Common myeloid progenitor, CD34-positive (primary cell): Measurements from ENCODE around the gene SEPTIN5. TPM values are rescaled to one million over a fixed set of nuclear protein-coding genes. Genes with fewer than 3 reads are reported as not detected.

Source experiments
- CTCF ChIA-PET: fragments of 350-600 bp; sonication (Branson Sonifier 250); formaldehyde crosslinking; loops from one replicate; lab custom pipeline; 2021; ENCODE audit warnings: antibody characterized with exemption; lab: Charles Lee
- POLR2A ChIA-PET: fragments of 350-600 bp; sonication (Branson Sonifier 250); formaldehyde crosslinking; loops from one replicate; lab custom pipeline; 2021; ENCODE audit warnings: antibody characterized with exemption; lab: Charles Lee
- DNase-seq, 3 donors: peaks; one replicate each; pipeline versions ENCODE4 v3.0.0 to v3.0.0-alpha.2; 2013
- H3K27ac ChIP-seq, 2 experiments: 1 replicate in 1 of 2; 2 replicates in 1 of 2; pipeline ENCODE4 v1.7.0; 2013; ENCODE audit warnings: inconsistent platforms in 2 of 2, low read length in 2 of 2, mild to moderate bottlenecking in 2 of 2, low read depth in 1 of 2, moderate library complexity in 1 of 2; ENCODE audit not compliant: severe bottlenecking in 2 of 2, insufficient read depth in 1 of 2, poor library complexity in 1 of 2
- H3K27me3 ChIP-seq, 5 experiments: replicated peaks in 2 of 5; 1 replicate in 3 of 5; 2 replicates in 2 of 5; pipeline versions ENCODE4 v1.6.1 to v1.7.0; 2013; ENCODE audit warnings: low read length in 4 of 5, mild to moderate bottlenecking in 2 of 5, moderate library complexity in 2 of 5, inconsistent platforms in 1 of 5; ENCODE audit not compliant: insufficient read depth in 5 of 5, control insufficient read depth in 4 of 5
- H3K36me3 ChIP-seq, 4 experiments: 1 replicate in 2 of 4; 2 replicates in 2 of 4; pipeline versions ENCODE4 v1.6.1 to v1.7.0; 2013; ENCODE audit warnings: low read length in 3 of 4, control low read depth in 1 of 4, mild to moderate bottlenecking in 1 of 4; ENCODE audit not compliant: control insufficient read depth in 4 of 4, insufficient read depth in 4 of 4
- H3K4me1 ChIP-seq, 4 experiments: 1 replicate in 3 of 4; 2 replicates in 1 of 4; pipeline versions ENCODE4 v1.6.1 to v1.7.1; 2013; ENCODE audit warnings: low read length in 3 of 4, mild to moderate bottlenecking in 3 of 4, control low read depth in 1 of 4, inconsistent platforms in 1 of 4, moderate library complexity in 1 of 4; ENCODE audit not compliant: control insufficient read depth in 4 of 4, insufficient read depth in 4 of 4; ENCODE audit errors: control extremely low read depth in 1 of 4
- H3K4me3 ChIP-seq, 7 experiments: 1 replicate in 4 of 7; 2 replicates in 3 of 7; pipeline versions ENCODE4 v1.5.1 to v1.7.0; 2013; ENCODE audit warnings: mild to moderate bottlenecking in 7 of 7, low read length in 6 of 7, moderate library complexity in 6 of 7, inconsistent platforms in 2 of 7, low read depth in 2 of 7, control low read depth in 1 of 7; ENCODE audit not compliant: insufficient read depth in 4 of 7, control insufficient read depth in 1 of 7; ENCODE audit errors: extremely low read depth in 1 of 7
- H3K9me3 ChIP-seq, 5 experiments: 1 replicate in 4 of 5; 2 replicates in 1 of 5; pipeline versions ENCODE4 v1.6.1 to v1.7.1; 2013; ENCODE audit warnings: low read length in 4 of 5, mild to moderate bottlenecking in 2 of 5, inconsistent platforms in 1 of 5, low read depth in 1 of 5, moderate library complexity in 1 of 5; ENCODE audit not compliant: control insufficient read depth in 4 of 5, insufficient read depth in 2 of 5; ENCODE audit errors: control extremely low read depth in 1 of 5
- WGBS: methylation state at CpG from one replicate; pipeline ENCODE4 v1.1.5; 2013; ENCODE audit not compliant: insufficient coverage; 5-methylcytosine and 5-hydroxymethylcytosine counted together
- polyA plus RNA-seq: library from polyadenylated mRNA; unstranded; fragments of 120-200 nt; gene quantifications from one replicate; pipeline ENCODE4 v1.2.1, GENCODE V29; 2013

Gene SEPTIN5
- 58.0 TPM for polyA plus RNA-seq

DNA sequence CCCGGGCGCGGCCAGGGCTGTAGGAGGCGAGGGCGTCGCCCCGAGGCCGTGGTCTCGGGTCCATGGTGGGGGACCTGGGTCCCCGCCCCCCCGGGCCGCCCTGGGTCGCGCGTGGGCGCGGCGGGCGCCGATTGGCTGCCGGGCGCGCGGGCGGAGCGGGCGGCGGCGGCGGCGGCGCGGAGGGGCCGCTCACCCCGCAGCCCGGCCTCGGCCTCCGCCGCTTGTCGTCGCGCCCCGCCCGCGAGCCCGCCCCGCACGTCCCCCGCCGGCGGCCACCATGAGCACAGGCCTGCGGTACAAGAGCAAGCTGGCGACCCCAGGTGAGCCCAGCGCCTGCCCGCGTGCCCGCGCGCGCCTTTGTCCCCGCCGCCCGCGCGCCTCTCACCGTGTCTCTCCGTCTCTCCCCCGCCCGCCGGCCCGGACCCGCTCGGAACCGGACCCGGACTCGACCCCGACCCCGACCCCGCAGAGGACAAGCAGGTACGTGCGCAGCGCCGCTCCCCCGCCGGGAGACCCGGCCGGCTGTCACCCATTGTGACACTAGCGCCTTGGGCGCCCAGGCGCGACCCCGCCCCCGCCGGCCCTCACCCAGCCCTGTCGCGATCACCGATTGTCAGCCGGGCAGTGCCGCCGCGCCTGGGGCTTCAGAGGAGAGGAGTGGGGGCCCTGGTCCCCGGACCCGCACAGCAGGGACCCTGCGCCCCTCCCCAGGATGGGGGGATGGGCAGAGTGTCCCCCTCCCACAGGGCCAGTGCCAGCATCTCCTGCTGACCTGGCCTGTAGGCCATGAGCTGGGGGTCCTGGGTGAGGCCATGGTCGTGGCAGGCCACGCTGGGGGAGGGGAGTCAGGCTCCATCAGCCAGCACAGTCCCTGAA, at the start of gene SEPTIN5:
TSS of gene SEPTIN5 (plus strand) at position 192 of the 876 bp plus-strand sequence. CDS start at position 278, 86 bp downstream.
- Histone ChIP-seq H3K9me3 (no peaks in the 10 kb centered on the region), H3K36me3 (no peaks in the 10 kb centered on the region), H3K27me3 (peaks cover 0 to 24% (median 0%) of the 10 kb centered on the region in 5 experiments), H3K4me1 (peaks cover 0 to 41% (median 29%) of the 10 kb centered on the region in 4 experiments), H3K4me3 (peak within 1 kb of the TSS; percentile 42 to 76 (median 58)), H3K27ac (no peak within 1 kb of the TSS)
- CTCF ChIA-PET, result interaction anchor here (1.1 to 2.9 kb wide), 2 partner anchors 9 to 83 kb away, joined by 3 to 16 read pairs; partner anchors contain the start of gene GP1BB
- POLR2A ChIA-PET, result no interaction called here
- WGBS, result under 1% methylated on average over 89 of the region's 106 CpGs
- peak in 1 of 3 donors; percentile 26 for DNase-seq

DNA sequence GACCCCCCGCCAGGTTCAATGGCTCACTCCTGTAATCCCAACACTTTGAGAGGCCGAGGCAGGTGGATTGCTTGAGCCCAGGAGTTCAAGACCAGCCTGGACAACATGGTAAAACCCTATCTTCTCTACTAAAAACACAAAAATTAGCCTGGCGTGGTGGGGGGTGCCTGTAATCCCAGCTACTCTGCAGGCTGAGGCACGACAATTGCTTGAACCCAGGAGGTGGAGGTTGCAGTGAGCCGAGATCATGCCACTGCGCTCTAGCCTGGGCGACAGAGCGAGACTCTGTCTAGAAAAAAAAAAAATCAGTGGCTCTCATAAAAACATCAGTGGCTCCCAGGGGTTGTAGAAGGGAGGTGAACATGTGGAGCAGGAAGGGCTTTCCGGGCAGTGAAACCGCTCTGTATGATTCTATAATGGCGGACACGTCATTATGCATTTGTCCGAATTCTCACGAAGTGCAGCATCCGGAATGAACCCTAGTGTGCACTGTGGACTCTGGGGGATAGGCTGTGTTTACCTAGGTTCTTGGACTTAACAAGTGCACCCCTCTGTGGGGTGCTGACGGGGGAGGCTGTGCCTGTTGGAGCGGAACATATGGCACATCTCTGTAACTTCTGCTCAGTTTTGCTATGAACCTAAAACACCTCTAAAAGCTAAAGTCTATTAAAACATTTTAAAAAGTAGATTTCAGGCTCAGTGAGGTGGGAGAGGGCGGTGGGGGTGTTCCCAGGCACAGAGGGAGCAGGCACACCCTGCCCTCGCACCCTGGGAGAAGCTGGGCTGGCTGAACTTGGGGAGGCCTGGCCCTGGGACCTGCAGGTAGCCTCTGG, 49.1 kb upstream of the SEPTIN5 start:
- WGBS, result 96% methylated on average over 16 of the region's 19 CpGs
- Histone ChIP-seq H3K4me1 (peaks cover 0 to 14% (median 7%) of the 10 kb centered on the region in 4 experiments), H3K27ac (no peak overlapping the region), H3K36me3 (no peaks in the 10 kb centered on the region), H3K27me3 (no peaks in the 10 kb centered on the region), H3K9me3 (no peaks in the 10 kb centered on the region), H3K4me3 (no peak overlapping the region)
- POLR2A ChIA-PET, result no interaction called here
- DNase-seq, result no peak
- CTCF ChIA-PET, result interaction anchor here (1.1 kb wide), 2 partner anchors 20 to 32 kb away, joined by 3 read pairs; no protein-coding TSS in a partner anchor

DNA sequence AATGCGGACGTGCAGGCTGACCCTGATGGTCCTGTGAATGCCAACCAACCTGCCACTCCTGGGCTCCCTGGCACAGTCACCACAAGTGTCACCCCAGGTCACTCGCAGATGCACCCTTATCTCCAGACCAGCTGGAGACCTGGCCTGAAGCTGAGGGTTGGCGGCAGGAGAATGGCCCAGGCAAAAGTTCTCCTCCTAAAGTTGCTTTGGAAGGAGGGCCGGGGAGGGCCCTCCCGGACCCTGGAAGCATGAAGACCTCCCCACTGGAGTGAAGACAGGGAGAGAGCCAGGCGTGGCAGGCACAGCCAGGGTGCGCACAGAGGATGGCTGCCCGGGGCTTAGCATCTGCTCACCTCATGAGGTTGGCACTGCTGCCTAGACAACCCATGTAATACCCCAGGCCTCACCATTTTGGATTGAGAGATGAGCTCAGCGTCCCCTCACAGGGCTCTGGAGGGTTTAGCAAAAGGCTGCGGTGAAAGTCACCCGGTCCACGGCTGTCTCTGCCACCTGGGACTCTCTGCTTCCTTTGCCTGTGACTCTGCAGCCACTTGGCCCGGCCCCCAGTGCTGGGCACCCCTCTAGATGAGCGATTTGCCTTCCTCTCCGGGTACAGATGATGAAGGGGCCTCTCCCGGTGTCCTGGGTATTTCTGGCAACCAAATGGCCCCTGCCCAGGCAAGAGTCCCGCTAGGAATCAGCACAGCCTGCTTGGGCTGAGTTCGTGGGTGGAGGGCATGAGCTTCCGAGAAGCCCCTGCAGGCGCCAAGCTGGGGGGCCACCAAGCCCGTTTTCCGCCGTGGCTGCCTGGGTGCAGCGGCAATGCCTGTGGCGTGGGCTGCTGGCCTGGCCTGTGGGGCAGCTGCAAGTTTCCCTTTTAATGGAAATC, 48.3 kb upstream of the SEPTIN5 start:
- Histone ChIP-seq H3K27me3 (no peaks in the 10 kb centered on the region), H3K4me1 (peaks cover 0 to 12% (median 7%) of the 10 kb centered on the region in 4 experiments), H3K27ac (no peak overlapping the region), H3K36me3 (no peaks in the 10 kb centered on the region), H3K9me3 (no peaks in the 10 kb centered on the region), H3K4me3 (no peak overlapping the region)
- no peak for DNase-seq
- 94% methylated on average over 23 of the region's 26 CpGs for WGBS
- CTCF ChIA-PET, result interaction anchor here (1.1 to 1.4 kb wide), 2 partner anchors 14 to 19 kb away, joined by 3 to 4 read pairs; no protein-coding TSS in a partner anchor
- POLR2A ChIA-PET, result no interaction called here

DNA sequence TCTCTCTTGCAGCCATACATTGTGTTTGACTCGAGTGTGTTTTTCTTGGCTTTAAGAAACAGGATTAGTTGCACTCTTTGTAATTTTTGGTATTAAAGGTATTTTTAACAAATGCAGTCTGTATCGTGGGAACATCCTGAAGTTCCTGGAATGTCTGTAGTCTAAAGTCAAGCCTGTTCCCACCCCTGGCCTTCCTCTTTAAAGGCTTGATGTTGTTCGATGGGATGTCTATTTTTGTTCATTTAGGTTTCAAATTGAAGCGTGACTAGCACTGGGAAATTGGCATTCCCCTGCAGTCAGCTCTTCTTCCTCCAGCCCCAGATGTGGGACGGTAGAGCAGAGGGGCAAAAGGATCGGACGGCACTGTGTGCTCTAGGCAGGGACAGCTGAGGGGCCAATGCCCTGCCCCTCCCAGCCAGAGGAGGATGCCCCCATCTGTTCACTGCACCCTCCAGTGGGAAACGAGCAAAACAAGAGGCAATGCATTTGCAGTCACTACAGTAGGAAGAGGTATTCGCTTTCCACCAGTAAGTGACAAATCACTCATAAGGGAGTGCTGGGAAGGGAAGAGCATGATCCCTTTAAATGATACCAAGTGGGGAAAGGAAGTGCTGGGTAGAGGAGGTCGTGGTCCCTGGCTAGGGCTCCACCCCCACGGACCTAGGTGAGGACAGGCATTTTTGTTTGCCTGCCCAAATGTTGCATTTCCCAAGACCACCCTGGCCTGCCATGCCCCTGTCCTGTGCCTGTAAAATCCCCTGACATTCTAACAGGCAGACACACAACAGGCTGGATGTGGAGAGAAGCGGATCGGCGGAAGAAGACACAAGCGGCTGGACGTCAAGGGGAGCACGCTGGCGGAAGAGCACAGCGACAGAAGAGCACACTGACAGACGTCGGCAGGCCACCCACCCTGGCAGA, 47.4 kb upstream of the SEPTIN5 start:
- WGBS, result 99% methylated on average over 12 of the region's 21 CpGs
- H3K27ac ChIP-seq, result no peak overlapping the region
- H3K36me3 ChIP-seq, result no peaks in the 10 kb centered on the region
- H3K9me3 ChIP-seq, result peaks cover 0 to 7% (median 0%) of the 10 kb centered on the region in 5 experiments
- H3K4me1 ChIP-seq, result peaks cover 0 to 11% (median 7%) of the 10 kb centered on the region in 4 experiments
- H3K27me3 ChIP-seq, result no peaks in the 10 kb centered on the region
- ChIA-PET POLR2A (no interaction called here), CTCF (interaction anchor here (1.4 to 2.8 kb wide), 2 partner anchors 13 to 22 kb away, joined by 4 to 8 read pairs; no protein-coding TSS in a partner anchor)
- no peak overlapping the region for H3K4me3 ChIP-seq
- DNase-seq, result no peak

DNA sequence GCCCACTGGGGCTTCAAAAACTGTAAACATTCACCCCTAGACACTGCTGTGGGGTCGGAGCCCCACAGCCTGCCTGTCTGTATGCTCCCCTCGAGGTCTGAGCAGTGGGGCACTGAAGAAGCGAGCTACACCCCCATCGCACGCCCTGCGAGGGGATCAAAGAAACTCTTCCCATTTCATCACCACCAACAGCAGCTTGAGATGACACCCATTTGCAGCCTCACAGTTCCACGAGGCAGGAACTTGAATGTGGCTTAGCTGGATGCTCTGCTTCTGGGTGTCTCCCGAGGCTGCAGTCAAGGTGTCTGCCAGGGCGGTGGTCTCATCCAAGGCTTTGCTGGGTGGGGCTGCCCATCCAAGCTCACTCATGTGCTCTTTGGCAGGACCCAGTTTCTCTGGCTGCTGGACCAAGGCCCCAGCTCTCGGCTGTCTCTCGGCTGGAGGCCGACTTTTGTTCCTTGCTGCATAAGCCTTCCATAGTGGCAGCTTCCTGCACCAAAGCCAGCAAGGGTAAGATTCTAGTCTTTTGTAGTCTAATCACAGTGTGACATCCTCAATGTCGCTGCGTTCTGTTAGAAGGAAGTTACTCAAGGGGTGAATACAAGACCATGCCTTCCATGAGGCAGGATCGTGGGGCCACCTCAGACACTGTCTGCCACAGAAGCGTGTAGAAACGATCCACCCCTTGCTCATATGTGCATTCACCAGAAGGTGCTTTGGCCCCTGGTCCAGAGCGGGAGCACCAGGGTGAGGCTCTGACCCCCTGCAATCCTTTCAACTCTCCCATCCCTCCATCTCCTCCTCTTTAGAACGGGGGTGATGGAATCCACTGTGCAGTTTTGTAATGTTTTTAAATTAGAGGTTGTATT, 46.2 kb upstream of the SEPTIN5 start:
- WGBS, result 94% methylated on average over 10 of the region's 19 CpGs
- no peak for DNase-seq
- CTCF ChIA-PET, result interaction anchor here (2.8 kb wide), 1 partner anchor 21 kb away, joined by 8 read pairs; no protein-coding TSS in a partner anchor
- Histone ChIP-seq H3K27ac (no peak overlapping the region), H3K4me1 (peaks cover 0 to 11% (median 6%) of the 10 kb centered on the region in 4 experiments), H3K4me3 (no peak overlapping the region), H3K27me3 (no peaks in the 10 kb centered on the region), H3K36me3 (no peaks in the 10 kb centered on the region), H3K9me3 (peaks cover 0 to 12% (median 0%) of the 10 kb centered on the region in 5 experiments)
- POLR2A ChIA-PET, result no interaction called here
